GM08714 (cell line): ENCODE results near the gene HERC2.
"Not testable (repeated sequence)": the region's sequence is repeated elsewhere in the genome, so short reads cannot be mapped to it uniquely, and the experiment has no call there.

Experiments used
- H3K4me3 ChIP-seq: fragments of 200-500 bp; sonication (Bioruptor generic); 2 replicates; pipeline ENCODE4 v1.5.1; 2014; ENCODE audit warnings: mild to moderate bottlenecking, low read length, inconsistent platforms
- ZNF274 ChIP-seq: IDR thresholded peaks from 2 replicates; pipeline ENCODE4 v1.6.1; 2012; ENCODE audit warnings: mild to moderate bottlenecking, low read depth, low read length

The HERC2 gene

DNA sequence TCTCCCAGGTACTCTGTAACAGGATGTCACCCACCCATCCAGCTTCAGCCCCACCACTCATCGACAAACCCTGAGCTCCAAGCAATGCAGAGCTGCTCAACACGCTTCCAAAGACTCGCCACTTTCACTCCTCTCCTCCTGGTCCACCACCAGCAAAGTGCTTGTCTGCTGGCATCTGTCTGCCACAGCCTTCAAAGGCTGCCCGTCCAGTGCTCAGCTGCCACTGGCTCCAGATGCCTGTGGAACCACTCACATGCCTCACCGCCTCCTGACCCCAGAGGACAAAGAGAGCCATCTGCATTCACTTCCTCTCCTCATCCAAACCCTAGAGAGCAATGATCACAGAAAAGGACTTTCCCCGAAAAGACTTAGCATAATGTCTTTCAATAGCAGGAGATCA lies 113.4 kb downstream of the HERC2 start:
- TF ChIP-seq ZNF274: no peak
- no peak overlapping the region for H3K4me3 ChIP-seq

- H3K4me3 ChIP-seq: not testable (repeated sequence)
Observed at GRCh38 chr15:28205640-28206039, 116.3 kb downstream of the HERC2 start.

DNA sequence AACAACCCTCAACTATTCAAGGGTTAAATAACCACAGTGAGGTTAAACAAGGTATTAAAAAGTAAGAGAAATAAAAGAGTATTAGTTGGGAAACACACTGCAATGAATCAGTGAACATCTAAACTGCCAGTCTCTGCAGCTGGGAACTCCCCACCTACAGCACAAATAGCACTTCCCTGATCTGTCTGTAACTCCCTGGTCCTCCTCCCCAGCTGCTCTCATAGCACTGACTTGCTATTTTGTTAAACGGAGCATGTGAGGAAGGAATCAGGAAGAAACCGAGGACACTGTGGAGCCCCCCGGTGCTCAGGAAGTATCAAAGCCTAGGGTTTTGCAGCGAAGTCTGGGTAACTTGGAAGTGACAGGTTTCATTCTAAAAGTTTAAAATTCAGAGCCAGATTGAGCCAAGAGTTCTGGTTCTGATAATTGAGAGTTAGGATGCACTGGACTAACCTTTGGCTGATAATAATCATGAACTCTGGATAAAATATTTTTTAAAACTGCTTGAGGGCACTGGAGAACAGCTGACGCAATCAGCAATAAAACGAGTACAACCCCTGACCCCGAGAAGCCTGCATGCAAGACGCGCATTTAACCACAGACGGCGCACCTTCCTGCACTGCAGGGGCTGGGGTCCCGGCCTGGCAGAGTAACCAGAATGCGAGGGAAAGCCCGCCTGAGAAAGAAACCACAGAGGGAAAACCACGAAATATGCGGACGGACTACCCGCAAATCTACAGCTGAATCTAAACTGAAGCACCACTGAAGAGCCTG lies 118.7 kb downstream of the HERC2 start:
- not testable (repeated sequence) for H3K4me3 ChIP-seq

- H3K4me3 ChIP-seq: not testable (repeated sequence)
Observed at GRCh38 chr15:28202124-28202523, 119.9 kb downstream of the HERC2 start.

GRCh38 chr15:28198215-28198614 lies 123.8 kb downstream of the HERC2 start:
- H3K4me3 ChIP-seq: not testable (repeated sequence)

DNA sequence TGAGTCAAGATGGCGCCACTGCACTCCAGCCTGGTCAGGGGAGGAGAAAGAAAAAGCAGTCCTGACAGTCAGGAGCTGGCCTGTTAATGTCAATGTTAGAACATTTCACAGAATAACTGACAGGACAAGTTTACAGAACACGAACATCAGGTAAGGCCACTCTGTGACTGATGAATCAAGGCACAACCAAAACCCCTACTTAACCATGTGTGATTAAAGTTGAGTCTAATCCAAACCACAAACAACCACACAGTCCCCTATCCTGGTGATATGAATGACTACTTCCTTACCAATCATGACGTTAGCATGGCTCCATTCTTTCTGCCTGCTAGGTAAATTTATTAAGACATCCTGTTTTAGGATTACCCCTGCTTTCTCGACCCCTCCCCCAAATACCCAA lies 124.3 kb downstream of the HERC2 start:
- not testable (repeated sequence) for H3K4me3 ChIP-seq

DNA sequence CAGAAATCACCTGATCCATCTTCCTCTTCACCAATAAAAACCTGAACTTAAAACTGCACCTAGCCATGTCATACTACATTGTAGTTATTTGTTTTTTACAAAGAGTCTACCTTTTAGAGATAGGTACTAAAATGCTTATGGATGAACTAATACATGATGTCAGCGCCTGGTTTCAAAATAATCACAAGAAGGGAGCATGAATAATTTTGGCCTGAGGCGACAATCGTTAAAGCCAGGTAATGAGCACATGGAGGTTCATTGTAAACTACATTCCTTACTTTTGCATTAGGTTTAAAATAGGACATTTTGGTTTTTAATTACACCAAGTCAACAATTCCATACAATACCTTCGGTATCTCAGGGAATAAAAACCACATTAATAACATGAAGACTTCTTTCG lies 125.4 kb downstream of the HERC2 start:
- not testable (repeated sequence) for H3K4me3 ChIP-seq

GRCh38 chr15:28192772-28193171 lies 129.2 kb downstream of the HERC2 start:
- no peak overlapping the region for H3K4me3 ChIP-seq
- no peak for TF ChIP-seq ZNF274

- no peak for TF ChIP-seq ZNF274
- no peak overlapping the region for H3K4me3 ChIP-seq
Observed at GRCh38 chr15:28191832-28192231, 130.1 kb downstream of the HERC2 start.

DNA sequence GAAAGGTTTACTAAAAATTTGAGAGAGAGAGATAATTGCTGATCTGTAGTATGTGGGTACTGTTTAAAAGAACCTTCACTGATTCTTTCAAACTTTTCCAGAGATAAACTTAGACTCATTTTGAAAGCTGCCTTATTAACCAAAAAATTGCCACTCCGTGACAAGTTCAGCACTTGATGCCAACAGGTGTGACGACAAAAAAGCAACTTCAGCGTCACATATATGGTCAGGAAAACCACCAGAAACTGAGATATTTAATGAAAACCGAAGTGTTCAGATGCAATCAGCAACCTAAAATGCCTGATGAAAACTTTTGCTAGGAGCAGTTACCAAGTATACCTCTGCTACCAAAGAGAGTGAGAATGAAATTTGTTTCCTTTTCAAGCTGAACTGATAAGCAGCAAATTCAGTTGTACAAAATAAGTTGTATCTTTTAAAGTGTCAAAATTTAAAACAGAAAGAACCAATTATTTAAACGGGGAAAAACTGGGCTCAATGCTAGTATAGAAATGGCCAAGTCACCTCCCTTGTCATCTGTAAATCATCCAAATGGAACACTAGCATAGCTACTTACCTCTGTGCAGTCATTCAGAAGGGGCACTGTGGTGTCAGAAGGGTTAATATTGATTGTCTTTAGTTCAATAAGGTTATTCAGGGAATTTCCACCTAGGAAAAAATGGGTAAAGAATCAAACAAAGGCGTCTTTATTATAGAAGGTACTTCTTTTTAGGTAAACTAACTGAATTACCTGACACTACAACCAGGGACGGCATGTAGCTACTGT lies 131.4 kb downstream of the HERC2 start:
- no peak overlapping the region for H3K4me3 ChIP-seq
- TF ChIP-seq ZNF274: no peak

DNA sequence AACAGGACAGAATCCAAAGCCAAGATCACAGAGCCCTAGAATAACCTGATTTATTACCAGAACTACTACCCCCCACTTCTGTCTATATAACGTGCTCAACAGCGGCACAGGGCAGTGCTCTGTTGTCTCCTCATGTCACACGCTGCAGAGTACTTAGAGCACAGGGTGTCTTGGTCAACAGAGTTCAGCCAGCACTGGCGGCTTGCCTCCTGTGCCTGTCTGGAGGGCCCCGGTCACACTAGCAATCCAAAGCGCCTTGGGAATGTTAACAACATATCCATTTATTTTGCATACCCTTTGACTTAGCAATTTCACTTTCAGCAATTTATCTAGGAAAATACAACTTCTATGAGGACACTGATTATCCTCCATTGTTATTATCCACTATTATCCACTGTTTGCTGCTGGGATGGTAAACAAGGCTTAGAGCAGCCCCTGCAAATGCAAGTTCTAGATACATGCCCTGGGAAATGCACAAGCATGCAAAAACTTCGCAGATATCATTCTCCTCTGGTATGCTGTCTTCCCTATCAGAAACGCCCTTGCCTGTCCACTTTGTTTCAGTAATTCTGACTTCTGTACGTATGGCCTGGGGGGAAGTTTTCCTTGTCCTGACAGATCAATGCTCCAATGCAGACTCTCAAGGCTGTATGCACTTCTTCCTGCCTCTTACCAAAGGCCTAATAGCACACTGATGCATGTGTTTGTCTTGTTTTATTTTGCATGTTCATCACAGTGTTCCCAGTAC lies 136.7 kb downstream of the HERC2 start:
- no peak for TF ChIP-seq ZNF274
- H3K4me3 ChIP-seq: no peak overlapping the region

- no peak overlapping the region for H3K4me3 ChIP-seq
- no peak for TF ChIP-seq ZNF274
Observed at GRCh38 chr15:28184166-28184565, 137.8 kb downstream of the HERC2 start.

DNA sequence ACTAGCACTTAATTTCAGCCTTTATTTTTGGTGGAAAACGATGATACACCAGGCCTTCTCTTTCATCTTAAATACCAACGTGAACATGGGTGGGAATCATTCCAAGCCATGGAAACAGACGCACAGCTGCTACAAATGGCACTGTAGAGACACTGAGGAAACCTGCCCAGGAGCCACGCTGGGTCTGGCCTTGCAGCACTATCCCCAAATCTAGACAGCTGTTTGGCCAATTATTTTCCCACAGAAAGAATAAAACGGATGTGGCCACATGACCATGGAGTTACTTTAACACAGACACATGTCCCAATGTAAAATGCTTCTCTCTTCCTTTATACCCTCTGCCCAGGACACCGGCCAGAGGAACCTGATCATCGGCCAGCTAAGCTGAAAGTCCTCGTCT lies 139.2 kb downstream of the HERC2 start:
- no peak for TF ChIP-seq ZNF274
- no peak overlapping the region for H3K4me3 ChIP-seq

GRCh38 chr15:28182216-28182615 lies 139.8 kb downstream of the HERC2 start:
- TF ChIP-seq ZNF274: no peak
- H3K4me3 ChIP-seq: no peak overlapping the region

DNA sequence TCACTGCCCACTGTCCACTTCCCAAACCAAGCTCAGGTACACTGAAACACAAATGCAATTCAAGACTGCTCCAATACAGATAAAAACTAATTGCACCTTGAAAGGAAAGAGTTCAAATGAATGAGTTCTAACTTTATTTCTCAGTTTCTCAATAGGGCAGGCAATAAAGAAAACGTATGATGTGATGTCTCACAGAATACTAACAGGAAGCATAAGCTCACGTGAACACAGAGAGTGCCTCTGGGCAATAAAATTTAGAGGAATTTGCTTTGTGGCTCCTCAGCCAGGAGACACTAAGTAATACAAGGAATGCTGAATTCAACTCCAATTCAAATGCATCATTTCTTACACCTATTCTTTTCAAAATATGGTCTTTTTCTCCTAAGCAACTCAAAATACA lies 140.6 kb downstream of the HERC2 start:
- TF ChIP-seq ZNF274: no peak
- H3K4me3 ChIP-seq: no peak overlapping the region
